ENCODE data around the gene SDC1. TPM values are rescaled to one million over a fixed set of nuclear protein-coding genes. Genes with fewer than 3 reads are reported as not detected.

The SDC1 gene
- total RNA-seq, 1 experiment from 2014 or later = 22.3 TPM

GRCh38 chr2:20153131-20153851 lies 71.6 kb downstream of the SDC1 start:
- Mint-ChIP-seq H3K4me3 (no peak overlapping the region), H3K4me1 (peaks cover 30 to 33% of the 10 kb centered on the region in 2 experiments), H3K9me3 (no peaks in the 10 kb centered on the region; a peak in 1 of 5 replicates), H3K27me3 (ENCODE audit: low read depth) (peaks cover 6% of the 10 kb centered on the region), H3K27ac (peak overlapping the region in 1 of 3 experiments; percentile 16; a peak in 2 of 7 replicates), H3K36me3 (ENCODE audit: insufficient read depth in 1 of 3, low read depth in 3 of 3) (no peaks in the 10 kb centered on the region)
- Histone ChIP-seq H3K4me2 (ENCODE audit: insufficient read depth, insufficient read length, low read length) (no peak overlapping the region), H4K20me1 (ENCODE audit: control insufficient read depth, insufficient read depth, insufficient read length) (no peaks in the 10 kb centered on the region), H3K4me1 (ENCODE audit: insufficient read depth, low read length) (peaks cover 11% of the 10 kb centered on the region; the same call in 1 of the 2 replicates), H2BK20ac (ENCODE audit: low read depth, low read length, poor library complexity, severe bottlenecking) (no peak overlapping the region), H3K14ac (ENCODE audit: insufficient read depth, low read length) (no peak overlapping the region), H2AFZ (ENCODE audit: low read length) (no peak overlapping the region), H3K4ac (ENCODE audit: low read depth, low read length) (no peak overlapping the region), H3K27ac (ENCODE audit: insufficient read length, low read depth, low read length) (no peak overlapping the region), H3K79me2 (ENCODE audit: insufficient read depth, low read length) (no peaks in the 10 kb centered on the region), H3K9me3 (ENCODE audit: control insufficient read depth, low read depth, low read length) (no peaks in the 10 kb centered on the region), H3K27me3 (ENCODE audit: insufficient read depth, low read length) (no peaks in the 10 kb centered on the region), H2AK5ac (ENCODE audit: insufficient read length, low read length) (no peak overlapping the region), H3K23me2 (ENCODE audit: insufficient read length, low read depth, low read length, poor library complexity, severe bottlenecking) (peaks cover 2% of the 10 kb centered on the region), H2BK5ac (ENCODE audit: insufficient read length, low read length) (no peak overlapping the region), H3K9ac (ENCODE audit: extremely low read depth, insufficient read length, low read length) (no peak overlapping the region), H3K79me1 (ENCODE audit: insufficient read depth, low read depth, low read length, poor library complexity, severe bottlenecking) (no peaks in the 10 kb centered on the region), H2BK12ac (ENCODE audit: insufficient read length, low read depth, low read length) (no peak overlapping the region), H3T11ph (ENCODE audit: low read length) (no peak overlapping the region), H2BK15ac (ENCODE audit: low read depth, low read length) (no peak overlapping the region), H3K23ac (ENCODE audit: insufficient read length, low read depth, low read length) (no peak overlapping the region), H3K18ac (ENCODE audit: insufficient read length, low read depth, low read length) (no peak overlapping the region), H4K5ac (ENCODE audit: insufficient read length, low read depth, low read length) (no peak overlapping the region), H3K56ac (ENCODE audit: insufficient read length, low read depth, low read length) (no peak overlapping the region), H4K8ac (replicated peaks; ENCODE audit: insufficient read length, low read depth, low read length) (no peak overlapping the region), H4K91ac (ENCODE audit: insufficient read length, low read depth, low read length) (no peak overlapping the region), H2BK120ac (ENCODE audit: low read depth, low read length, poor library complexity, severe bottlenecking) (no peak overlapping the region)
- no CpG with 5 or more reads among the region's 5 CpGs for WGBS (ENCODE audit: extremely low coverage, insufficient read length, low lambda C conversion rate)
- no peak for TF ChIP-seq CTCF (conservative IDR thresholded peaks at IDR 0.05)
- peak; percentile 7 for DNase-seq
